Left ventricle myocardium inferior (tissue), 1 donor: Measurements from ENCODE around the gene MAP3K10. TPM values are rescaled to one million over a fixed set of nuclear protein-coding genes. Genes with fewer than 3 reads are reported as not detected.
A peak's percentile ranks its signal among the peaks of the same experiment; 100 is the strongest.

Experiments
- DNase-seq: peaks from one replicate; pipeline ENCODE4 v3.0.0-alpha.2; 2020
- H3K27ac ChIP-seq: fragments of 200-600 bp; replicated peaks from 2 replicates; pipeline ENCODE4 v1.8.0; 2021
- H3K27me3 ChIP-seq: fragments of 200-600 bp; 2 replicates; pipeline ENCODE4 v1.8.0; 2021; ENCODE audit warnings: low read depth
- H3K36me3 ChIP-seq: fragments of 200-600 bp; 2 replicates; pipeline ENCODE4 v1.8.0; 2021
- H3K4me1 ChIP-seq: fragments of 200-600 bp; 2 replicates; pipeline ENCODE4 v1.8.0; 2021
- H3K4me3 ChIP-seq: fragments of 200-600 bp; 2 replicates; pipeline ENCODE4 v1.8.0; 2021; ENCODE audit warnings: mild to moderate bottlenecking, moderate library complexity
- H3K9me3 ChIP-seq: fragments of 200-600 bp; replicated peaks from 2 replicates; pipeline ENCODE4 v1.8.0; 2021
- intact Hi-C: fragments of 100-400 bp; cut with micrococcal nuclease; formaldehyde crosslinking; loops from one replicate; pipeline ENCODE4 v1.11.0; 2022
- total RNA-seq: library from RNA; stranded (reverse); fragmentation: NEBNext Ultra II Directional; extraction: Animal tissue kit (Norgen Biotek cat#: 25700); gene quantifications from one replicate; pipeline ENCODE4 v1.2.1, GENCODE V29; 2021
- TF ChIP-seq, protein P1 (sequence below): fragments of 200-600 bp; IDR thresholded peaks from 2 replicates; pipeline ENCODE4 v1.8.0; 2021; ENCODE audit warnings: antibody characterized with exemption, mild to moderate bottlenecking, borderline replicate concordance
- donor health status: DM: no; HTN: yes; CAD: no; lungs with severe emphysema.

The MAP3K10 gene
- total RNA-seq, 1 donor from 2014 or later = 17.1 TPM

DNA sequence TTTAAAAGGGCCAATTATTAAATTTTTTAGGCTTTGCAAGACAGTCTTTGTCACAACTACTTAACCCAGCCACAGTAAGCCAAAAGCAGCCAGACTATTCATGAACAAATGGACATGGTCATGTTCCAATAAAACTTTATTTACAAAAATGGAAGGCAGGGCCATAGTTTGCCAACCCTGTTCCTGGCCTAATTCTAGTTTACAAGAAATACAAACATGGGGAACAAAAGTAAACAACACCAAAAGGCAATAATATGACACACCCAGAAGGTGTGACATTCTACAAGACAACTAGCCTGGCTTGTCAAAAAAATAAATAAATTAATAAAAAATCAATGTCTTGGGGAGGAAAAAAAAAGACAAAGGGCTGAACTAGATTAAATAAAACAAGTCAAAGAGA lies 60.0 kb downstream of the MAP3K10 start:
- Histone ChIP-seq H3K27ac (no peak overlapping the region), H3K4me1 (peaks cover 44% of the 10 kb centered on the region), H3K9me3 (no peaks in the 10 kb centered on the region), H3K27me3 (no peaks in the 10 kb centered on the region), H3K4me3 (no peak overlapping the region), H3K36me3 (peaks cover 55% of the 10 kb centered on the region)
- TF ChIP-seq, protein P1, sequence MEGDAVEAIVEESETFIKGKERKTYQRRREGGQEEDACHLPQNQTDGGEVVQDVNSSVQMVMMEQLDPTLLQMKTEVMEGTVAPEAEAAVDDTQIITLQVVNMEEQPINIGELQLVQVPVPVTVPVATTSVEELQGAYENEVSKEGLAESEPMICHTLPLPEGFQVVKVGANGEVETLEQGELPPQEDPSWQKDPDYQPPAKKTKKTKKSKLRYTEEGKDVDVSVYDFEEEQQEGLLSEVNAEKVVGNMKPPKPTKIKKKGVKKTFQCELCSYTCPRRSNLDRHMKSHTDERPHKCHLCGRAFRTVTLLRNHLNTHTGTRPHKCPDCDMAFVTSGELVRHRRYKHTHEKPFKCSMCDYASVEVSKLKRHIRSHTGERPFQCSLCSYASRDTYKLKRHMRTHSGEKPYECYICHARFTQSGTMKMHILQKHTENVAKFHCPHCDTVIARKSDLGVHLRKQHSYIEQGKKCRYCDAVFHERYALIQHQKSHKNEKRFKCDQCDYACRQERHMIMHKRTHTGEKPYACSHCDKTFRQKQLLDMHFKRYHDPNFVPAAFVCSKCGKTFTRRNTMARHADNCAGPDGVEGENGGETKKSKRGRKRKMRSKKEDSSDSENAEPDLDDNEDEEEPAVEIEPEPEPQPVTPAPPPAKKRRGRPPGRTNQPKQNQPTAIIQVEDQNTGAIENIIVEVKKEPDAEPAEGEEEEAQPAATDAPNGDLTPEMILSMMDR = no peak
- no peak for DNase-seq
- intact Hi-C loops = no loop called here

DNA sequence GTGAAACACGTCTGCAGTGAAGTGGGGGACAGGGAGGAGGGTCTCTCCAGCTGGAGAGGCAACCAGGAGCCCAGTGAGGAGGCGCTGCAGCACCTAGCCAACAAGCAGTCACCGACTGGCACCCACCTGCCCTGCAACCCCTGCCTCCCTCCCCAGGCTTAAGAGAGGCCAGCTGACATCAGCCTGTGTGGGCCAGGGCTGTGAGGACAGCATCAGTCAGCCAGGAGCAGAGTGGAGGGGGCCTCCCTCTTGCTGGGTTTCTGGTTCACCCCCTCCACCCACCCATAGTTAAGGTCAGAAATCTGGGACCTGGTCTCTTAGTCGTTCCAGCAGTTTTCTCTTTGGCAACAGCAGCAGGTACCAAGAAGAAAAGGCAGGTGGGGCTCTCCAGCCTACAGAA lies 60.8 kb downstream of the MAP3K10 start:
- intact Hi-C loops = no loop called here

DNA sequence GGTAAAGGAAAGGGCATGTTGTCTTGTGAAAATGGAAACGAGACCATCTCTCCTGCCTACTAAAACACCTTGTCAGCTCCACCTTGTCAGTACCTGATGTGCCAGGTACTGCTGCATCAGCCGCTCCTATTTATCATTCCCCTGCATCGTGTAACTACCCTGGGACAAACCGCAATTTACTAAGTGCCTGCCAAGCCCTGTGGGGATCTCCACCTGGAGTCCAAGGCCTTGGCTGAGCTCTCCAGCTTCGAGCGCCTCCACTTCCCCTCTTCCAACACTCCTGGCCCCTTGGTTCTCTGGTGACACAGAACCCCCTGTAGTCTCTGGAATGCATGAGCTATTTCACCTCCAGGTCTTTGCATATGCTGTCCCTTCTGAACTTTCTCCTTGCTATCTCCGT lies 61.2 kb downstream of the MAP3K10 start:
- H3K36me3 ChIP-seq = peaks cover 64% of the 10 kb centered on the region
- TF ChIP-seq, protein P1 = no peak
- H3K27ac ChIP-seq = no peak overlapping the region
- H3K4me3 ChIP-seq = no peak overlapping the region
- H3K9me3 ChIP-seq = no peaks in the 10 kb centered on the region
- H3K4me1 ChIP-seq = peaks cover 44% of the 10 kb centered on the region
- intact Hi-C loops = no loop called here
- H3K27me3 ChIP-seq = no peaks in the 10 kb centered on the region
- DNase-seq = no peak

More for the DNA sequence above, 60.8 kb downstream of the MAP3K10 start:
- H3K4me1 ChIP-seq = peaks cover 44% of the 10 kb centered on the region
- no peak overlapping the region for H3K4me3 ChIP-seq
- no peak overlapping the region for H3K27ac ChIP-seq
- no peaks in the 10 kb centered on the region for H3K27me3 ChIP-seq
- DNase-seq = no peak
- no peaks in the 10 kb centered on the region for H3K9me3 ChIP-seq
- TF ChIP-seq, protein P1 = no peak
- H3K36me3 ChIP-seq = peaks cover 63% of the 10 kb centered on the region

DNA sequence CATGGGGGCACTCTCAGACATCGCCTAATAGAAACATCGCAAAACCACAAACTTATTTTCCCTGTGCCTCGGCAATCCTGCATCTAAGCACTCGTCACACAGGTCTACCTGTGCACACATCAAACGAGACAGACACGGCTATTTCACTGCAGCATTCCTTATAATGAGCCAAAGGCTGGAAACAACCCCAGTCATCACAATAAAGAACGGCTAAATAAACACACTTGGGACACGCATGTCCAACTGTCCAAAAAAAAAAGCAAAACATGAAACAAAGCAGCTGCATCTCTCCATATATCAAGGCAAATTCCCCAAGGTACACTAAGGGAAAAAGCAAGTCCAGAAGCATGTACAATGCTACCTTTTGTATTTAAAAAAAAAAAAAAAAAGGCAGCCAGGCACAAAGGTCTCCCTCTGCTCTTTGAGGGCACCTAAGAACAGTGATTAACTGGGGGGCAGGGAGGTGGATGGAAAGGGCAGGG lies 62.4 kb downstream of the MAP3K10 start:
- no peak overlapping the region for H3K4me3 ChIP-seq
- no peaks in the 10 kb centered on the region for H3K9me3 ChIP-seq
- TF ChIP-seq, protein P1 = no peak
- peaks cover 64% of the 10 kb centered on the region for H3K36me3 ChIP-seq
- no peak overlapping the region for H3K27ac ChIP-seq
- intact Hi-C loops = no loop called here
- DNase-seq = no peak
- peaks cover 40% of the 10 kb centered on the region for H3K4me1 ChIP-seq
- no peaks in the 10 kb centered on the region for H3K27me3 ChIP-seq

DNA sequence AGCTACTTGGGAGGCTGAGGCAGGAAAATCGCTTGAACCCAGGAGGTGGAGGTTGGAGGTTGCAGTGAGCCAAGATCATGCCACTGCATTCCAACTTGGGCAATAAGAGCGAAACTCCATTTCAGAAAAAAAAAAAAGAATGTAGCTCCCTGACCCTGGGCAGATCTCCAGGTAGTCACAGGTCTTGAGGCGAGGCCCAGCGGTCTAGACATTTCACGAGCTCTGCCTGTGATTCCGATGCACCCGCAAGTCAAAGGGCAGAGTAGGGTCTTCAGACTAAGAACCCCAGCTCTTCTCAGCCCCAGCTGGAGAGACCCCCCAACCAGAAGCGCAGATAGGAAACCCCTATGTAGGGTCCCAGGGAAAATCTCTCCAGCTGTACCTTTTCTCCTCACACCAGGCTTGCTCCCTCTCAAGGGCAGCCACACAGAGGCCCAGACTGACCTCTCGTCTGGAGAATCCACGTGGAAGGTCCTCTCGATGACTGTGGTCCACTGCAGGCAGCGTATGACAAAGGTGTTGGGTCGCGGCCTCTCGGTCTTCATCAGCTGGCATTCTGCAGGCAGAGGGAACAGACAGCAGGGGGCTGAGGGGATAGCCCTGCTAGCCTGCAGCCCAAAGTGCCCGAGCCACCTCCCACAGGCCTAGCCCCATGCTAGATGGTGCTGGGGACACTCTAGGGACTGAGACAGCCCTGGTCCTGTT lies 63.6 kb downstream of the MAP3K10 start:
- Histone ChIP-seq H3K36me3 (peaks cover 58% of the 10 kb centered on the region), H3K27ac (no peak overlapping the region), H3K4me3 (no peak overlapping the region), H3K9me3 (no peaks in the 10 kb centered on the region), H3K4me1 (peaks cover 41% of the 10 kb centered on the region), H3K27me3 (no peaks in the 10 kb centered on the region)
- peak; percentile 5 for DNase-seq
- intact Hi-C loops = no loop called here
- TF ChIP-seq, protein P1 = no peak
